ENCODE results near the gene PTPRF.
"Not testable (repeated sequence)": the region's sequence is repeated elsewhere in the genome, so short reads cannot be mapped to it uniquely, and the experiment has no call there.

PTPRF gene

GRCh38 chr1:43622471-43622870 is 91.8 kb downstream of the PTPRF start:
- DNase-seq = peak in 26 of 58 donors; percentile 5 to 68 (median 32)

DNA sequence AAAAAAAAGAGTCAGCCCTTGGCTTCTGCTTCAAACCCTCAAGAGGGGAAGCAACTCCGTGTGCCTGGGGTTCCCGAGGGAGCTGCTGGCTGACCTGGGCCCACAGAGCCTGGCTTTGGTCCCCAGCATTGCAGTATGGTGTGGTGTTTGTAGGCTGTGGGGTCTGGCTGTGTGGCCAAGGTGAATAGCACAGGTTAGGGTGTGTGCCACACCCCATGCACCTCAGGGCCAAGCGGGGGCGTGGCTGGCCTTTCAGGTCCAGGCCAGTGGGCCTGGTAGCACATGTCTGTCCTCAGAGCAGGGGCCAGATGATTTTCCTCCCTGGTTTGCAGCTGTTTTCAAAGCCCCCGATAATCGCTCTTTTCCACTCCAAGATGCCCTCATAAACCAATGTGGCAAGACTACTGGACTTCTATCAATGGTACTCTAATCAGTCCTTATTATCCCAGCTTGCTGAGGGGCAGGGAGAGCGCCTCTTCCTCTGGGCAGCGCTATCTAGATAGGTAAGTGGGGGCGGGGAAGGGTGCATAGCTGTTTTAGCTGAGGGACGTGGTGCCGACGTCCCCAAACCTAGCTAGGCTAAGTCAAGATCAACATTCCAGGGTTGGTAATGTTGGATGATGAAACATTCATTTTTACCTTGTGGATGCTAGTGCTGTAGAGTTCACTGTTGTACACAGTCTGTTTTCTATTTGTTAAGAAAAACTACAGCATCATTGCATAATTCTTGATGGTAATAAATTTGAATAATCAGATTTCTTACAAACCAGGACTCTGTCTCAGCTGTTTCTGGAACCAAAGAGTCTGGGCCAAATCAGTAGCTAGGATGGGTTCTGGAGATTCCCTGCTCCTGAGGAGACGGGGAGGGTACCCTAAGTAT is 92.5 kb downstream of the PTPRF start:
- DNase-seq = no peak

DNA sequence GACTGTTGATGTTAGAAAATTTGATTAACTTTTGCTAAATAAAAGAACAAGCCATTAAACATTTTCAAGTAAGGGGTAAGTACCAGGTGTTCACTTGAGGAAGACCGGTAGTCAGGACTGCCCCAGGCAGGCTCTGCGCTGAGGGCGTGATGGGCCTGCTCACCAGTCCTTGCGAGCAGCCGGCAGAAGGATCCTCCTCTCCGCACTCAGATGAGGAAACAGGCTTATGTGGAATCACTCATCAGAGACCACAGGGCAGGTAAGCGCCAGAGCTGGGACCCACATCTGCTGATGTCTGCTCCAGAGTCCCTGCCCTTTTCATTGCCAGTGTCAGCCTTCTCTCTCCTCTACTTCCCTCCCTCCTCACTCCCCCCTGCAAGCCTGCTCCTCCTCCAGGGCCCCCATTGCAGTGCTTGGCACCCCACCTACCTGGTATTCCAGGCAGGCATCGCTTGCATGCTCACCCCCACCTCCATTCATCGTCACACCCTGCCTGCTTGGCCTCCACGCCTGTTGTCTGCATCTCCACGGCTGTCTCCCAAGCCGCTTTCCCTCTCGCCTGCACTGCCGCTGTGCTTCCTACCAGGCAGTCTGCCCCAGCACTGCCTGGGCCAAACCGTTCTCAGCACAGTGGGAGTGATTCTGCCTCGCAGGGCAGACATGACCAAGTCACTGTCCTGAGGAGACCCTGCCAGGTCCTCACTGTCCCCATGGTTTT is 94.5 kb downstream of the PTPRF start:
- no peak for DNase-seq

GRCh38 chr1:43632135-43632670 is 101.5 kb downstream of the PTPRF start:
- no peak for DNase-seq

DNA sequence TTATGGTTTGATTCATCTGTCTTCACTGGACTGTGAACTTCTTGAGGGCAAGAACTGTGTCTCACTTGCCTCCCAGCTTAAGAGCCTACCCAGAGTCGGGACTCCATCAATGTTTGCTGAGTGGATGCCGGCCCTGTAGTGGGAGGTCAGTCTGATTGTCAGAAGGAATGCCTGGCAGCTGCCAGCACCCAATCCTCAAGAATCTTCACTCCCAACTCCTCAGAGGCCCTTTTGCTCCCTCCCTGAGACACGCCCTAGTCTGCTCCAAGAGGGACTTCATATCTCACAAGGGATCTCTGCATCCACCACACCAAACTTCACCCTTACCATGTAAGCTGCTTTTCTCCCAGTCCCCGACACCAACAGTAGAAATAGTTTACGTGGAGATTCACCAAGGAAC is 104.0 kb downstream of the PTPRF start:
- DNase-seq = no peak

- no peak for DNase-seq
Observed at GRCh38 chr1:43636006-43636641, 105.4 kb downstream of the PTPRF start.

DNA sequence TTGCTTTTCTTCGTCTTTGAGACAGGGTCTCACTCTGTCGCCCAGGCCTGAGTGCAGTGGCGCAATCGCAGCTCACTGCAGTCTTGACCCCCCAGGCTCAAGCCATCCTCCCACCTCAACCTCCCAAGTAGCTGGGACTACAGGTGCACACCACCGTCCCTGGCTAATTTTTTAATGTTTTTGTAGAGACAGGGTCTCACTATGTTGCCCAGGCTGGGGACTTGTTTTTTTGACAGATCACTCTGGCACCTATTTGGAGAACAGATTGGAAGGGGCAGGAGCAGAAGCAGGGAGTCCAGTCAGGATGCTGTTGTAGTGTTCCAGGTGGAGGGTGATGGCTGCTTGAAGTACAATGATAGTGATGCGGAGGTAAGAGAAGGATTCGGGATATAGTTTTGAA is 106.6 kb downstream of the PTPRF start:
- DNase-seq = no peak

DNA sequence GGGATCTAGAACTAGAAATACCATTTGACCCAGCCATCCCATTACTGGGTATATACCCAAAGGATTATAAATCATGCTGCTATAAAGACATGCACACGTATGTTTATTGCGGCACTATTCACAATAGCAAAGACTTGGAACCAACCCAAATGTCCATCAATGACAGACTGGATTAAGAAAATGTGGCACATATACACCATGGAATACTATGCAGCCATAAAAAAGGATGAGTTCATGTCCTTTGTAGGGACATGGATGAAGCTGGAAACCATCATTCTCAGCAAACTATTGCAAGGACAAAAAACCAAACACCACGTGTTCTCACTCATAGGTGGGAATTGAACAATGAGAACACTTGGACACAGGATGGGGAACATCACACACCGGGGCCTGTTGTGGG is 107.7 kb downstream of the PTPRF start:
- not testable (repeated sequence) for DNase-seq

DNA sequence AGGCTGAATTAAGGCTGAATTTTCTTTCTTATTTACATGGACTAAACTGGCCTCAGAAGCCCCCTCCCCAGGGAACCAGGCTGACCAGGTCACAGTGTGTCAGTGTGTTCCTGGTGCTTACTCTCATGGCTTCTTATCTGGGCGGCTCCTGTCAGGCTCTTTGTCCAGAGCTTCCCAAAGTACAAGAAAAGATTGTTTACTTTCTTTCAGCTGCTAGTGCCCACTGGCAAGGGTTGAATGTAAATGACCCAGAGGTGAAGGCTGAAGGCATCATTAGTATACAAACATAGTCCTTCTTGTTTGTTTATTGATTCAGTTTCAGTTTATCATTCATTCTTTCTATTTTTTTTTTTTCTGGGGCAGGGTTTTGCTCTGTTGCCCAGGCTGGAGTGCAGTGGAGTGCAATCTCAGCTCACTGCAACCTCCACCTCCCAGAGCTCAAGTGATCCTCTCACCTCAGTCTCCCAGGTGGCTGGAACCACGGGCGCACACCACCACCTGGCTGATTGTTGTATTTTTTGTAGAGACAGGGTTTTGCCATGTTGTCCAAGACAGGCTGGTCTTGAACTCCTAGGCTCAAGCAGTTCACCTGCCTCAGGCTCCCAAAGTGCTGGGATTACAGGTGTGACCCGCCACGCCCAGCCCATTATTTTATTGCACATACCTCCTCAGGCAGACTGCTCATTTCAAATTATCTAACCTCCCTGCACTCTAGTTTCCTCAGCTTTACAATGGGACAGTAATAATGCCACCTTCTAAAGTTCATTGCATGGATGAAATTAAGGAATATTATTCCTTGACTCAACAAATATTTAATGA is 109.5 kb downstream of the PTPRF start:
- no peak for DNase-seq

DNA sequence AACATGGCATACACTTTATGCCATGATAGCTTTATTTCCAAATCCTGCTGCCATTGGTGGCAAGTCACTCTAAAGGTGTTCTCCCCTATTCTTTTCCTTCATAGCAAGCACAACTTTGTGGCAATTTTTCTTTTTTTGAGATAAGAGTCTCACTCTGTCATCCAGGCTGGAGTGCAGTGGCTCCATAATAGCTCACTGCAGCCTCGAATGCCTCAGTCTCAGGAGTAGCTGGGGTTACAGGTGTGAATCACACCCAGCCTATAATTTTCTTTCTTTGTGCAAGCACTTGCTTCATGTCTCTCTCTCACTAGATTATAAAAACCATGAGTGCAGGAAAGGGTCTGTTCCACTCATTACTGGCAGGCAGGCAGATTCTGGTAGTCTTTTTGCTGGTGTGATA is 113.9 kb downstream of the PTPRF start:
- no peak for DNase-seq

DNA sequence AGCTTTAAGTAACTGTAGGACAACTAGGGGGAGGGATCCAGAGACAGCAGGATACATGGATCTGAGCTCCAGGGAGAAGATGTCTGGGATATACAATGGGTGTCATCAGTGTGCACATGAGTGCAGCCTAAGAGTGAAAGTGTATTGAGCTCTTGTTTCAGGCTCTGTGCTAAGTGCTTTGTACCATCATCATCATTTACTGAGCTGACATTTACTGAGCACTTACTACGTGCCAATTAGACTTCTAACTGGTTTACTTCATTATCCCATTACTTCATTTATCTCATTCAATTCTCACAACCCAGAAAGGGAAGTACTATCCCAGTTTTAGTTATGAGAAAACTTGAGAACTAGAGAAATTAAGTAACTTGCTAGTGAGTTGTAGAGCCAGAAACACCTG is 114.8 kb downstream of the PTPRF start:
- no peak for DNase-seq

DNA sequence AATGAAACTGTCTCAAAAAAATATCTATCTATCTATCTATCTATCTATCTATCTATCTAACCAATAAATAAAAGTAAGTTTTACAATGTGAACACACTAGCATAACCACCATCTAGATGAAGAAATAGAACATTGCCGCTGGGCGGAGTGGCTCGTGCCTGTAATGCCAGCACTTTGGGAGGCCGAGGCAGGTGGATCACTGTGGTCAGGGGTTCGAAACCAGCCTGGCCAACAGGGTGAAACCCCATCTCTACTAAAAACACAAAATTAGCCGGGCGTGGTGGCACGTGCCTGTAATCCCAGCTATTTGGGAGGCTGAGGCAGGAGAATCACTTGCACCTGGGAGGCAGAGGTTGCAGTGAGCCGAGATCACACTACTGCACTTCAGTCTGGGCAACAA is 116.6 kb downstream of the PTPRF start:
- DNase-seq = not testable (repeated sequence)

DNA sequence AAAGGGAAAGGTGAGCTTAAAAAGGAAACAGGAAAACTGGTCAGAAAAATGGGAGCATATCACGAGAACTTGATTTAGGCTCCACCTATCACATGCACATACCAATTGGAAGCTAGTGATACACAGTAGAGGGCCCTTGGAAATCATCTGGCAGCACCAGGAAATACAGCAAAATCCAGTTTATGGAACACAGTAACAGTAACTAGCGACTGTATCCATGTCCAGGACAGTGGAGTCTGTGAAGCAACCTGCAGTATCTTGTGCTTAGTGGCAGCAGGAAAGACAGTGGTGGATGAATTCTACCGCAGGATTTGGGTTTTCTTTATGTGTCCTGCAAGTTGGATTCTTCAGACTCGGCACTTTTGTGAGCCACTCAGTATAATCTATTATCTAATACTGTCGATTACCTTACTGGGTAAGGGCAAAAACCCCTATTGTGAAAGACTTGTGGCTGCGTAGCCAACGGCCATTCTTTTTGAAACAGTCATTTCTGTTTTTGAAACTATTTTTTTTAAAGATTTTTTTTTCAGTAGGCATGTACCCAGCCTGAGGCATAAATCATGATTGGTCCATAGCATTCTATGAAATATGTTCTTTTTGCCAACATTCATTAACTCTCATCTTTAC is 117.7 kb downstream of the PTPRF start:
- no peak for DNase-seq

DNA sequence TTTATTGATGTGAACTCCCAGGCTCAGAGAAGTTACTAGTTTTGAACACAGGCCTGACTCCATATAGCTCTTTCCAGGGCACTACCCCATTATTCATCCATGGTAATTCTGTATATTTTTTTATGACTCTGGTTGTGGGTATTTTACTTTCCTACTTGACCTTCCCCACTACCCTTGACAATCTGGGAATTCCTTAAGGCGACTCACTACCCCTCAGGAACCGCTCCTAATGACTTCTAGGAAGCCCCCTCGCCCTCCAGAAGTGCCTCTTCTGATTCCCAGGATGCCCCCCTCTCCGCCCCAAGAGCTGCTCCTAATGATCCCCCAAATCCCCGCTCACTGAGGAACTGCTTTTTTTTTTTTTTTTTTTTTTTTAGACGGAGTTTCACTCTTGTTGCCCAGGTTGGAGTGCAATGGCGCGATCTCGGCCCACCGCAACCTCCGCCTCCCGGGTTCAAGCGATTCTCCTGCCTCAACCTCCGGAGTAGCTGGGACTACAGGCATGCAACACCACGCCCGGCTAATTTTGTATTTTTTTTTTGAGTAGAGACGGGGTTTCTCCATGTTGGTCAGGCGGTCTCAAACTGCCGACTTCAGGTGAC is 118.3 kb downstream of the PTPRF start:
- no peak for DNase-seq

DNA sequence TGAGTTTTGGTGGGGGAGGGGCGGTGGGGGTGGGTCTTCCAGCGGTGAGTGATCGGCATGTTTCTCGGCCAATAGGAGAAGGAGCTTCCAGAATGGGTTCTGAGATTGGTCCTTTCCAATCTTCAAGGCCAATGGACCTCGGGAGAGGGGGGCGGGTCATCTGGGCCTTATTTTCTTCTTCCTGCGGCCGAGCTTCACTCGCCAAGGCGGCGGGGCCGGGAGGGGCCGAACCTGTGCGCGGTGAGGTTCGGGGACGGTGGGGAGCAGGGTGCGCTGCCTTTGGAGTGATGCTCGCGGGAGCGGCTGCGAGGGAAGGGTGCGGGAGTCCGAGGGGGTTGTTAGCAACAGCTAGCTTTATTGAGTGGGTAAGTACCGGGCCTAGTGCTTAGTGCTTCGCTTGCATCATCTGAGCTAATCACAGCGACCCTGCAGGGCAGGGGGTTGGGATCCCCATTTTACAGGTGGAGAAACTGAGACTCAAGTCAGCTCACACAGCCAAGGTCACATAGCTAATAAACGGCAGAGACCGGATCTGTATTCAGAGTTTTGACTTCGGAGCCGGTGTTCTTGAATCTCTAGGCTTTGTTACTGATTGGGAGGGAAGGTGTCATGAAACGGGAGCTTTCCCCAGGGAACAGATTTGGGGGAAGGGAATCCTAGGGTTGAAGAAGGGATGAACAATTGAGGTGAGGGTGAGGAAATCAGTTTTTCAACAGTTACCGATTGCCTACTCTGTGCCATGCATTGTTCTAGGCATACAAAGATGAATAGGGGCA is 119.8 kb downstream of the PTPRF start:
- peak; percentile 79 to 99 (median 94) for DNase-seq

DNA sequence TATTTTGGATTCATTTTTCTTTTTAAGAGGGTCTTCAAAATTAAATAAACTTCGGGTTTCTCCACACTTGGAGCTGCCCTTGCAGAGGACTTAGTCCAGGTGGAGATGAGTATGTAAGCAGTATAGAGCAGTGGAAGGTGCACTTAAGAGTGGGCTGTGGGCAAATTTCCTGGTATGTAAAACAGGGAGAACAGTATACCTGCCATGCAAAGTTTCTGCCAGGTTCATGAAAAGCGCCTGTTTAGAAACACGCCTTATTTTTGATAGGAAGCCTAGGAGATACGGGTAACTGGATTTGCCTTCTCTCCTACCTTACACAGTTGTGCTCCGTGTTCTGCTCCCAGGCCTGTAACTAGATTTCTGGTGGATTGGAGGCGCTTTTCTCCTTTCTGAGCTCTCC is 120.5 kb downstream of the PTPRF start:
- DNase-seq = no peak

DNA sequence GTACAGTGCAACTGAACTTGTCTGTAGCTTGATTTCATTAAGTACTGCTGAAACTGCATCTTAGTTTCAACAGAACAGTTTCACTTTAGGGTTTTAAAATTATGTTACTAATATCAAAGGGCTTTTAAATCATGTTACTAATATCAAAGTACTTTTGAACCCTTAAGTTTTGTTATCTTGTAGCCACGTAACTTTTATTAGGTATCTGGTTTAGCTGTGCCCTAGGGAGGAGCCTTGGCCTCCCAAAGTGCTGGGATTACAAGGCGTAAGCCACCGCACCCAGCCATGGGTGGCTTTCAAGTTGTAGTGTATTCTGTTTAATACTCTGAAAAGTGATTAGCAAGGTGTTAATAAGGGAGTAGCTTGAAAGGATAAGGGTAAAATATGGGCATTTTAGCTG is 121.2 kb downstream of the PTPRF start:
- no peak for DNase-seq

DNA sequence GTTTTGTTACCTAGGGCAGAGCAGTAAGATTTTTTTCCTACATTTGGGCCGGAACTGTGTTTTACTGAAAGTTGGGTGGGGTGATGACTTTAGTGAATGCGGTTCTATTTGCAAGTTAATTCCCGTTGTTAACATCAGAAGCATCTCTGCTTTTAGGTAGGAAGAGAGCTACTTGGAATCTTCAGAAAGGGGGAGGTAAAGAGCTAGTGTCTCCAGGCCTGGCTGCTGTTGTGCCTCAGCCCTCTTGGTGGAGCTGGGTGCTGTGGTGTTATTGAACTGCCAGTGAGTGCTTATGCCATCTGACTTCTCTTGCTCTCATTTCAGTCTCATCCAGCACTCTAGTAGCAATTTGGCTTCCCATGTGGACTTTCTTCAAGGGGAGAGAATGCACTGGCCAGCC is 122.7 kb downstream of the PTPRF start:
- peak in 32 of 58 donors; percentile 1 to 71 (median 20) for DNase-seq

- no peak for DNase-seq
Observed at GRCh38 chr1:43653893-43654292, 123.2 kb downstream of the PTPRF start.

Measured in anterior cingulate cortex (tissue), 58 donors.